Fibroblast of skin of right quadriceps (primary cell): ENCODE data around the gene SCGB1A1.

Source experiments
- DNase-seq: peaks from one replicate; pipeline ENCODE4 v3.0.0-alpha.2; 2013

Gene SCGB1A1

DNA sequence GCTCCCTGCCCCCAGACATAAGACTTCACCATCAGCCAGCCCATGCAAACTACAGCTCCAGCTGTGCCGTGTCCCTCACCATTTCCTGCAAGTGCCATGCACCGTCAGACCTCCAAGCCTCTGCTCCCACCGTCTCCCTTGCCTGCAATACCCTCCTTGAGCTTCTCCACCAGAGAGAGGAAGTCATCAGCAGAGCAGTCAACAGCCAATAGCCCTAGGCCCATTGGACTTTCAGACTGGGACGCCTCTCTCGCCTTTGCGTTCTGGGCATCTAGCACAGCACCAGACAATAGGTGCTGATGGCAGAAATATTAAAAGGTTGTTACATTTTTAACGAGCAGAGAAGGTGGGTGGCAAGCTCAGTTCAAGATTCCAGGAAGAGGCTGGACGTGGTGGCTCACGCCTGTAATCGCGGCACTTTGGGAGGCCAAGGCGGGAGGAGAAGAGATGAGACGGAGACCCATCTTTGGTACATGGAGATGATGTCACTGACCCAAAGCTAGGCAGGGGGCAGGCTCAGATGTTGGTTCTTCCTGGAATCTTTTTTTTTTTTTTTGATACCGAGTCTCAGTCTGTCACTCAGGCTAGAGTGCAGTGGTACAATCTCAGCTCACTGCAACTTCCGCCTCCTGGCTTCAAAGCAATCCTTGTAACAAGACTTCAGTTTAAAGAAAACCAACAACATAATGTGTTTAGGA lies 31.9 kb downstream of the SCGB1A1 start:
- DNase-seq = no peak

DNA sequence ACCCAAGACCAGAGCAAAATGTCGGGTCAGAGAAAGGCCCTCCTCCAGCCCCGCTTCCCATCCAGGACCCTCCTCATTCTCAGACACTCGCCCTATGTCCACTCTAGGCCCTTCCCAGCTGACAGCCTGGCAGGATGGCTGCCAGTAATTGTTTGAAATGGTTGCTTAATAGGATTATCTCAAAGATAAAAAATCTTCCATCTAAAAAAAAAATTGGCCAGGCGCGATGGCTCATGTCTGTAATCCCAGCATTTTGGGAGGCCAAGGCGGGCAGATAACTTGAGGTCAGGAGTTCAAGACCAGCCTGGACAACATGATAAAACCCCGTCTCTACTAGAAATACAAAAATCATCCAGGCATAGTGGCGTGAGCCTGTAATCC lies 32.4 kb downstream of the SCGB1A1 start:
- DNase-seq = no peak

DNA sequence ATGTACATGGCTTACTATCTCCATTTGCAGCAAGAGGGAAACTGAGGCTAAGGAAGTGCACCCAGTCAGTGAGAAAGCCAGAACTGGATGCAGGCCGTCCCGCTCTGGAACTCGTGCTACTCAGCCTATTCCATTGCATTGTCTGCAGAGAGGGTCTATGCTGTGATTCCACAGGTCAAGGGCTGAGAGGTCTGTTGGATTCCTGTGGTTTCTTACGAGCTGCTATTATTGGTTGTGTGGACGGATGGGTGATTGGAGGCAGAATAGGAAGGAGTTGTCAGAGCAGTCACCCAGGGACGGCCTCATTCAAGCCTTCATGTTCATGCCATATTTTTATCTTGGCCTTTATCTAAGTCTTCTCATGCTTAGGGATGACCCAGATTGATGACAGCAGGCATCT lies 33.4 kb downstream of the SCGB1A1 start:
- DNase-seq = no peak

DNA sequence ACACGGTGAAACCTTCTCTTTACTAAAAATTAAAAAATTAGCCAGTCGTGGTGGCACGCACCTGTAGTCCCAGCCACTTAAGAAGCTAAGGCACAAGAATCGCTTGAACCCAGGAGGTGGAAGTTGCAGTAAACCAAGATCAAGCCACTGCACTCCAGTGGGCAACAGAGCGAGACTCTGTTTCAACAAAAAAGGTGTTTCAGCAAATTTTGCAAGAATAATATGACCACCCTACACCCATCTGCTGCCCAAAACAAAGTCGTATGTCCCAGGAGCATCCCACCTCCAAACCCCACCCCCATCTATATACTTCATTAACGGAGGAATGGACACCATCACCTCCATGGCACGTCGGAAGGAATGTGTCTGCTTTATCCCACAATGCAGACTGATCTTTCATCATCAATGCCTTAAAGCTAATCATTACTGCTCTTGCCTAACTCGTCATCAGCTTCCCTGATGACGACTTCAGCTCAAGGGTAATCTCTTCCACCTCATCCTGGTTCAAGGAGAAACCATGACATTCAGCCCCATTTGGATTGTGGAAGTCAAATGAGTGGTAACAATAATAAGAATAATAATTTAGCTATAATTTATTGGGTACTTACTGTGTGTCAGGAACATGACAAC lies 34.1 kb downstream of the SCGB1A1 start:
- DNase-seq = no peak

DNA sequence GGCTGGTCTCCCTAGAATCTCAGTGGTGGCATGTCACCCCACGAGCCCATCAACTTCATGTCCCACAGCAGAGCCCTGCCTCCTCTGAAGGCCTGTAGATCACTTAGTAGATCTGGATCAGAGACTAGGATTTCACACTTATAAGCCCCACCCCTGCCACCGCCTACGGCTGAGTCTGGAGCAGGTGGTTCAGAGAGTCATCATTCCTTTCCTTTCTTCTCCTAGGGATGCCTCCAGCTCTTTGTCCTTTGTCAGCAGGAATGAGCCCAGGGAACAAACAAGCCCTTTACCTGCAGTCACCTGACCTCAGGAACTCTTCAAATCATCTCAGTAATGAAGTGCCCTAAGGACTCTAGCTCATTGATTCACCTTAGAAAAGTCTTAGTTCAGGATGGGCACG lies 37.8 kb downstream of the SCGB1A1 start:
- DNase-seq = no peak

DNA sequence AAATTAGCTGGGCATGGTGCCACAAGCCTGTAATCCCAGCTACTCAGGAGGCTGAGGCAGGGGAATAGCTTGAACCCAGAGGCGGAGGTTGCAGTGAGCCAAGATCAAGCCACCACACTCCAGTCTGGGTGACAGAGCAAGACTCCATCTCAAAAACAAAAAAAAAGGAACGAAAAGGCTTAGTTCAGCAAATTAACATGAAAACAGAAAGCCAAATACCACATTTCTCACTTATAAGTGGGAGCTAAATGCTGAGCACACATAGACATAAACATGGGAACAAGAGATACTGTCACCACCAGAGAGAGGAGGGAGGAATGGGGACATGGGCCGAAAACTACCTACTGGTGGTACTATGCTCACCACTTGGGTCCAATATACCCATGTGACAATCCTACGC lies 38.6 kb downstream of the SCGB1A1 start:
- DNase-seq = no peak

DNA sequence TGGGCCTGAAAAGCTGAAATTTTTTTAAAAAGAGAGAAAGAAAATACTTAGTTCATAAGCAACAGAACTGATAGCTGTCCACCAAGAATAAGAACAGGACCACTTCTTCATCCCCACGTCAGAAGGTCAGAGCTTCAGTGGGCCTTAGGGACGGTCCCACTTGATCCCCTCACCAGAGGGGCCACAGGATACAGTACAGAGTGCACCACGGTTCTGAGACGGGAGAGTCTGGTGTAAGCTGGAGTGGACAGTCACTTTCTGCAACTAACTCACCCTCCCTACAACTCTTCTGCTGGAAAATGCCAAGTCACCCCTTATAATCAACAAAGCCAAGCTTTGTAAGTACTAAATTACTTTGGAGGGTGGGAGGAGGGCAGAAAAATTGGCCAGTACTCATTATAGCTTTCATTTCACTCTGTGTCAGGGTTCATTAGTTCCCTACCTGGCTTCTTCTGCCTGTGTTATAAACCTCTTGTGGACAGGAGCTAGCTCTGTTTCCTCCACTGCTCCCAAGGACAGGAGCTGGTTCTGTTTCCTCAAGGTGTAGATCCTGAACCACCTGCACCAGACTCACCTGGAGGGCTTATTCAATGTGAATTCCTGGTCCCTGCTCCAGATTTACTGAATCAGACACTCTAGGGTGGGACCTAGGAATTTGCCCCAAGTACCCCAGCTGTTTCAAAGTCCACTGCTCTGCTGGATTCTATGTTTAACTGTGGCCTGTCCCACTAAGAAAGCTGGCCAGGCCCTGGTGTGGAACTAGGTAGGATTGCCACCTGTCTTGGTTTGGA lies 39.6 kb downstream of the SCGB1A1 start:
- no peak for DNase-seq

DNA sequence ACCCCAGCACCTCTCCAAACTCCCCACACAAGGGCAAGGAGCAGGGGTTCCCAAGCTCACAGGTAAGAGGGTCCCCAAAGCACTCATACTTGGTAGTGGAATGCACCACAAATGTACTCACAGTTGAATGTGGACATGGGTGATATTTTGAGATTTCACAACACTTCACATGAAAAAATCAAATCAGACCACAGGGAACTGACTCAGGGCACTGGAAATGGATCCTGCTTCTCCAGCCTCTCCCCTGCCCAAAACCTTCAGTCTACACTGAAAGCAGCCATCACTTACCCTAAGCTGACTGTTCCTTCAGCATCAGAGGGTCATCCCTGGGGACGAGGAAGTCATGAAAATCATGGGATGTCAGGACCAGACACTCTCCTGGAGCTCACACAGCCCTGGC lies 40.2 kb downstream of the SCGB1A1 start:
- DNase-seq = peak; percentile 30

DNA sequence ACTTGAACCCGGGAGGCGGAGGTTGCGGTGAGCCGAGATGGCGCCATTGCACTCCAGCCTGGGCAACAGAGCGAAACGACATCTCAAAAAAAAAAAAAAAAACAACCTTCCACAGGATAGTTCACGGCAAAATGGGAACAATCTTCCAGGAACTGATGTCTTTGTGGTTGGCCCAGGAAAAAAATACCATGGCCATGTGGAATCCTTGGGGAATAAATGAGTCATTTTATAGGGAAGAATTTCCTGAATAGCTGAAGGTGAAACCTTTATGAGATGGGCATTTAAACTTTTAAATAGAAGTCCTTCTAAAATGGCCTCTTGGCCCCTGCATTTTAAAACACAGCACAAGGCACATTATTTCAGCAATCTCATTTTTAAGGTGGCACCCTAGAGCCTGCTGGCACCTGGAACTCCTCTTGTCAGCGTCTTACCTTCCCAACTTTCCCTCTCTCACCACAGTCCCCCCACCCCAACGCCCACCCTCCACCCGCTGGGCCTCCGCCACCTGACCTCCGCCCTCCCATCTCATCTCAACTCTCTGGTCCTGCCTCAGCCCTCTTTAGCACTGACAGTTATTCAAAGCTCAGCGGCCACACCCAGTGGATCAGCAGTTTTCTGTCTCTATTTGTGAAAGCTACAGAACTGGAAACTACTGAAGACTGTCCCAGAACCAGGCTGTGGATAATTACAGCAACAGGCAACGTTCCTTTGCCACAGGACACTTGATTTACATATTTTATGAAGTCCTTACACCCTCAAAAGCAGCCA lies 43.1 kb downstream of the SCGB1A1 start:
- DNase-seq = peak; percentile 88

DNA sequence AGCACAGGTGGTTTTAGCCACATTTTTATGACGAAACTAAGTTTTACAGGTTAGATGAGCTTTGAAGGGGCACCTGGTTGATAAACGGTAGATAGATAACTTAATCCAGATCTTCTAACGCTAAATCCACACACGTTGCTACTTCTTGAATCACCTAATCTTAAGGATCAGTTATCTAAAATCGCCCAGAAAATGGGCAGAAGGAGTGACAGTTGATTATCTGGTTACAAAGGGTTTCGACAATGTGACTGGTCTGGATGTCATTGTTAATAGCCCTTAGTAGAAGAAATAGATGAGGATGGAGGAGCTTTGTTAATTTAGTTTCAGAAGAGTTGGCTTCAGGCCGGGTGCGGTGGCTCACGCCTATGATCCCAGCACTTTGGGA lies 43.7 kb downstream of the SCGB1A1 start:
- no peak for DNase-seq

DNA sequence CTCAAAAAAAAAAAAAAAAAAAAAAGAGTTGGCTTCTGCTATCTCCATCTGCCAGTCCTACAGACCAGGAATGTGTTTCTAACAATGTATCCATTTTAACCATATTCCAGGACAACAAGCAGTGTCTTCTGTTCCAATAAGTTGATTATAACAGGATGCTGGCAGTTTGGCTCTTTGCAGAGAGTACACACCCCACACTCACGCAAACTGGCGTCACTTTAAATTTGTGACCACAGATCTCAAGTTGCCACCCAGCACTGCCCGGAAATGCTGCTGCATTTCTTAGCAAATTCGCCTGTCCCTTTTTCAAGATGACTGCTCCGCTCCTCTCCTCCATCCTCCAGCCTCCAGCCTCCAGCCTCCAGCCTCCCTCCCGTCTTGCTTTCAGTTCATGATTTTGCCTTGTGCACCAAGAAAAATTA lies 44.3 kb downstream of the SCGB1A1 start:
- no peak for DNase-seq

DNA sequence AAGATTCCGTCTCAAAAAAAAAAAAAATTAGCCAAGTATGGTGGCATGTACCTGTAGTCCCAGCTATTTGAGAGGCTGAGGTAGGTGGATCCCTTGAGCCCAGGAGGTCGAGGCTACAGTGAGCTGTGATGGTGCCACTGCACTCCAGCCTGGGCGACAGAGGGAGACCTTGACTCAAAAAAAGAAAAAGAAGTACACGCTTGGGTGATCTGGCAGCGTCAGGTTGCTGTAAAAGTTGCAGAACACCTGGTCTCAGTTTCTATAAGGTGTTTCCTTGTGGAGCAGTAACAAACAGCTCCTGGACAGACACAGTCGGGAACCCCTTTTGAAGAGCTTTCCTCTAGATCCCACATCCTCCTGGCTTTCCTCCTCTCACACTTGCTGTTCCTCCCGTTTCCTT lies 45.8 kb downstream of the SCGB1A1 start:
- DNase-seq = no peak

DNA sequence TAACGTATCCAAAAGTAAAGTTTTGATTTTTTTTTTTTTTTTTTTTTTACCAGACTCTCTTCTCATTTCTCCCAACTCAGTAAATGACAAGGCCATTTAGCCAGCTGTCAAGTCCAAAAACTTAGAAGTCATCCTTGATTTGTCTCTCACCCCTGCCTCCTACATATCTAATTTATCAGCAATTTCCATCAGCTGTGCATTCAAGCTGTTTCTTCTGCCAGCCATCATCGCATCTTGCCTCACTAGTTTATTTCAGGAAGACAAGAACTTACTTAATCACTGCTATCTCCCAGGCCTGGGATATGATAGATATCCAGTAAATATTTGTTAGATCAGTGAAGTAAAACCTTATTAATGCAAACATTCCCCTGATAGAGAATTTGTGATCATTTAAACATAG lies 47.6 kb downstream of the SCGB1A1 start:
- DNase-seq = no peak

DNA sequence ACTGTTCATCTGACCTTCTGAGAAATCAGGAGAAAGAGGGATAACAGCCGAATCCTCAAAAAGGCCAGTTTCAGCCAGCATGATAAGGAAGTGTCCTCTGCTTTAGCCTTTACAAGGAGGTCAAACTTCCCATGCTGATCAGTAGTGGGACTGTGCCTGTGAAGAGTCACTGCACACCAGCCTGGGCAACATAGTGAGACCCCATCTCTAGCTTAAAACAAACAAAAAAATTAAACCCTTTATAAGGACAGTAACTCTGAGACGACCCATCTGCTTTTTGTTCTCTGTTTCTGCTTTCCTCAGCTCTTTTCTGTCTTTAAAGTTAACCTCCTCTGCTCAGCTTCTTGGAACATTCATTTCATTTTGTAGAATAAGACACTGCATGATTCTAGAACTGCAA lies 49.7 kb downstream of the SCGB1A1 start:
- DNase-seq = no peak

DNA sequence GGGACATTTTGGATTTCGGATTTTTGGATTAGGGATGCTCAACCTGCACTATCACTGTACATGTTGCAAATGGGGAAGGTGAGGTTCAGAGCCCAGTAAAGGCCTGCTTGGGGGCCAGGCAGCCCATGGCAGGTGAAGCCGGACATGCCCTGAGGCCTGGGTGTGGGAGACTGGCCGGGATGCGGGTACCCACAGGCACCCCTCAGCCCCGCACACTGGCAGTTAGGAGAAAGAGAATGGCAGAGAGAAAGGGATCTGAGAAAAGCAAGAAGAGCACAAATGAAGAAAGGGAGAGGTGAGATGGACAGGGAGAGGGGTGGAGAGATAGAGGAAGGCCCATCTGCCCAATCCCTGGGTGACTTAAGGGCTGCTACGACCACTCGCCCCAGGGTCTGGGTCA lies 52.8 kb downstream of the SCGB1A1 start:
- no peak for DNase-seq

DNA sequence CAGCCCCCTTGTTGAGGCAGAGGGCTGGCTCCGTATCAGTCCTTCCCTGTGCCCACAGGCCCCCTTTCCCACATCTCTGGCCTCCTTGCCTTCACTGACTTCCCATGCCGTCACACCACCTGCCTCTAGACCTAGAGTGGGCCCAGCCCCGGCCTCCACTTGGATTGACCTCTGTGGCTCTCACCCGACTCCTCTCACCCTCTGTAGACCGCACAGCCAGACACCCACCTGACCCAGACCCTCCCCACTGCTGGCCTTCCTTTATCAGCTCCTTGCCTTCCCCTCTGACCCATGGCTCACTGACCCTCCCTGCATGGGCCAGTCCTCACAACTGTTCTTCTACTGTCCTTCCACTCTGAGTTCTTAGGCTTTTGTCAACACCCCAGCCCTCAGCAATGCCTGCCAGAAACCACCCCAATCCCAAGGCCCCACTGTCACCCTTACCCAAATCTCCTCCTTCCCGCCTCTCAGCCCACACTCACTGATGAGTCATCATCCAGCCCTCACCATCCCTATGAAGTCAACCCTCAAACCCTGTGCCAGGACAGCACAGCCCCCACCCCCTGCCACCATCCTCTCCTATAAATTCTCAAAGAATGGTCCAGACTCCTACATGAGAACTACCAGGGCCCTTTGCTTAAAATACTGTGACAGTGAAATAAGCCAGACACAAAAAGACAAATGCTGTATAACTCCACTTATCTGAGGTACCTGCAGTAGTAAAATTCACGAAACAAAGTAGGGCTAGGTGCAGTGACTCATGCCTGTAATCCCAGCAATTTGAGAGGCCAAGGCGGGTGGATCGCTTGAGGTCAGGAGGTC lies 53.4 kb downstream of the SCGB1A1 start:
- DNase-seq = peak; percentile 77
